ENCODE data around the gene ENTREP3.

ENTREP3 gene

GRCh38 chr1:155197901-155198546 lies 57.3 kb downstream of the ENTREP3 start:
- no peaks in the 10 kb centered on the region for H3K36me3 ChIP-seq (ENCODE audit: control insufficient read depth, insufficient read depth, low read length)
- no peaks in the 10 kb centered on the region for H3K27me3 ChIP-seq (ENCODE audit: control insufficient read depth, insufficient read depth, low read length)
- no peak overlapping the region for H3K4me3 ChIP-seq (ENCODE audit: low read length)
- no peak overlapping the region for H3K9ac ChIP-seq (ENCODE audit: low read length)
- H3K9me3 ChIP-seq (ENCODE audit: control insufficient read depth, low read length): no peaks in the 10 kb centered on the region
- H3K4me1 ChIP-seq (ENCODE audit: control insufficient read depth, insufficient read depth, low read length): peaks cover 26% of the 10 kb centered on the region

All from mucosa of stomach (tissue), 1 donor.